Stimulated activated CD4-positive, alpha-beta T cell treated with anti-CD3 and anti-CD28 coated beads, TNF-alpha, amount 100 ng/mL, for 1 hour (primary cell): Measurements from ENCODE around the gene MBTPS2.
"Not testable (repeated sequence)": the region's sequence is repeated elsewhere in the genome, so short reads cannot be mapped to it uniquely, and the experiment has no call there.

Source experiments
- DNase-seq, 3 donors: peaks; one replicate each; pipeline ENCODE4 v3.0.0-alpha.2; 2020; ENCODE audit warnings: low read depth in 3 of 3, low spot score in 1 of 3

MBTPS2 gene

DNA sequence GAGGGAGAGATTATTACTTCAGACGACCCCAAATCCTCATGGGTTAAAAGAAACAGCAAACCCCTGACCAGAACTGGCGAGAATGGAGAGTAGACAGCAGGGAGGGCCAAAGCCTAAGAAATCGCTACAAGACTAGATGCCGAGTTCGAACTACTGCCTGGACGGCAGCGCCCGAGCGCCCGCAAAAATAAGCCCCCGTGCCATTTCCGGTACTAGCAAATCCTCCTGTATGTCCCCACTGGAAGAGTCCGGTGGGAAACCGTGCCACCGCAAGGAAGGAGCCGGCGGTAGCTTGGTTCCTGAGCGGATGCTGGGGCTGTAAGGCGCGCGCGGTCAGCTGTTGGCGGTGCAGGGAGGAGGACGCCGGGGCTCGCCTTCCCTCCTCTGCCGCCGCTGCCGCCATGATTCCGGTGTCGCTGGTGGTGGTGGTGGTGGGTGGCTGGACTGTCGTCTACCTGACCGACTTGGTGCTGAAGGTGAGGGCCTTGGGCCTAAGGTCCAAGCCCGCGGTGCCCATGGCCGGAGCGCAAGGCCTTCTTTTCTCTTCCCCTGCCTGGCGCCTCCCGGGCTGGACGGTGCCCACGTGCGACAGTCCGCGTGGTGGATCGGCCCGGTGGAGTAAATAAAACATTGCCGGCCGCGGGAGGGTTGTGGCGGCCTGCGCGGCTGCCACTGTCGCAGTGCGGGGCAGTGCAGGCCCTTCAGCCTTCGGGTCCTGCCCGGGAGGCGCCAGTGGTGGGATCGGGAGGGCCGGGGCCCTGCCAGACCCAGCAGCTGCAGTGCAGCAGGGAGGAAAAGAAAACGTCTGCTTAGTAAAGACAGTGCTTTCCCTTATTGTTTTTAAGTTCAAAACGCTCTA is at the start of gene MBTPS2:
TSS of gene MBTPS2 (plus strand) at position 284 of the 859 bp plus-strand sequence. CDS start at position 402, 118 bp downstream.
- peak; percentile 48 to 69 (median 67) for DNase-seq

DNA sequence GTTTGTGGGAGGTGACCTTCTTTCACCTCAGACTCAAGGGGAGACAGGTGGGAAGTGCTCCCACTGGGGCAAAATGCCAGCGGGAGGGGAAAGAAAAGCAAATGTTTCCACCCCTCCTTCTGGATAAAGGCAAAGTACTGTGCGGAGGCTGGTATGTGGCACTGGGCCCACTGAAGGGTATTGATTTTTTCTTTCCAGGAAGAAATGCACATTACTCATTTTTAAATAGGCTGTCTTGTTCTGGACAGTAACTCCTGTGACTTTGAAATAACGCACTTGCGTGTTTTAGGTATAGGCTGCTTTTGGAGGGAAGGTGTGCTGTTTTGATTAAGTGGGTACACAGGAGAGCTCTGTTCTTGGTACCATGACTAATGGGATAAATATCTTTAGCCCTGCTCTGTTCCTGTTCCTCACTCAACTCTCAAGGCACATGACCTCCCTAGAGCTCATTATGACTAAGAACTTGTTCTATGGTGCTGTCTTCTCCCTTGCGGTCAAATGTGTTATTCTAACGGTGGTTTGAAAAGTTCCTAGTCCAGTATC is 40.7 kb upstream of the MBTPS2 start:
- DNase-seq = no peak

DNA sequence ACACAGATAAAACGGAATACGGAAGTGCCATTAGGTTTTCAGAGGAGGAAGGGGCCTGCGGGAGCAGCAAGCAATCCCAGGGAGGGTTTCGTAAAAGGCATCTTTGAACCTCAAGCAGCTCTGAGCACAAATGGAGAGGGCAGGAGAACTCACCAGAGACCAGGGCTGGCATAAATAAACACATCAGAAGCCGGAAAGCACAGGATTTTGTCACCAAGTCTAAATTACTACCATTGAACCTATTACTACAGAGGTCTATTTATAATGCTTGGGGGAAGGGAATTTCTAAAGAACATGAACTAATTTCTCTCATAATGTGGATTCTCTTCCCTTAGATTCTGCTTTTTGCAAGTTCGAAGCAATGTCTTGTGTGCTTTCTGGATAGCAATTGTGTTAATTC is 39.6 kb upstream of the MBTPS2 start:
- no peak for DNase-seq

DNA sequence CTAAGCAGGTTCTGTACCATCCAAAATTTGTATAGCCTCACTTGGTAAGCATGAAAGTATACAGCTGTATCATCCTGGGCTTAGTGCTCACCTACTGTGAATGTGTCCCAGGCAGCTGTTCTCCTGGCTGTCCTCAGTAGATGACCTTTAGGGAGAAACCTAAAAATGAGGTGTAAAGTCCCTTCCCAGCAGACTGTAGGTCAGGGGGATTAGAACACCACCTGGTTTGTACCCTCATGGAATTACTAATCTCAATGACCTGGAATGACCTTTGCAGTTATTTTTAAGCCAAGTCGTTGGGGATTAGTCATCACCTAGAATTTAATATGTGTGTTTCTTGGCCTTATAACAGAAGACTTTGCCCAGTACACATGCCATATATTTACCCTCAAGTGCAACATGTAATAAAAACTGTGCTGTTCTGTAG is 39.1 kb upstream of the MBTPS2 start:
- DNase-seq = no peak

DNA sequence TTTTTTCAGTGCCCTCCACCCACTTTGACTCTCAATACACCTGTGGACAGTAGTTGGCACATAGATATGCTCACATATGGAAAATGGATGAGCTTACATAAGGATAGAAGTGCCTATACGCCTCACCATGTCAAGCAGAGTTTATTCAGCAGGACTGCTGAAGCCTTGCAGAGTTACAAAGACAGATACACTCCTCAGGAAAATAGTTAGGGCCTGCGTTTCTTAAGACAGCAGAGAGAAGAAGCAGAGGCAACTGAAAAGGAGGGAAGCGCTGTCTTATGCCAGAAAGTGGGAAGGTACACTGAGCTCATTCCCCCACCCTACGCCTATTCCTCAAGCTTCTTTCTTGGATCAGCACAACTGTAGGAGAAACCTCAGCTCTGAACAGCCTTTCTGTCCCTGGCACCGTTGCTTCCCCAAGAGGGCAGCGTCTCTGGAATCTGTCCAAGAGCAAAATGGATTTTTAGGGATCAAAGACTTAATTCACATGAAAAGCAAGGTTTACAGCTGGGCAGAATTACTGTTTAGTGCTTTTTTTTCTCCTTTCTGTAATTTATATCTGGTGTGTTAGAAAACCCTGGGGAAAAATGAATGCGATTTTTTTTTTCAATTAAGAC is 37.3 kb upstream of the MBTPS2 start:
- no peak for DNase-seq

DNA sequence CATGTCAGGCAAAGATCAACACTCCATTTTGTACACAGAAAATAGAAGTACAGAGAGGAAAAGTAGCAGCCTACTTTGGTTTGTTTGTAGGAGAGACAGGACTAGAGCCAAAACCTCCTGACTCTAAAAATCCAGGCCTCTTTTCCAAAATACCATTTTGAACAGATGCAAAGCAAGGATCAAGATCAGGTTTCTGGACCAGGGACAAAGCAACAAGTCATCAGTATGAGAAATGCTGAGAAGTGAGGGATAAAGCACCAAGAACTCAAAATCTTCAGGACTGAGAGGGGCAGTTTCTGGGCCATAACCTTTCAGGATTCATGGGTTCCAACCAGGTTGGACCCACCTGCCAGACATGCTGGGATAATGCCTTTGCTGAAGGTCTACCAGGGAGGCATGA is 36.6 kb upstream of the MBTPS2 start:
- no peak for DNase-seq

DNA sequence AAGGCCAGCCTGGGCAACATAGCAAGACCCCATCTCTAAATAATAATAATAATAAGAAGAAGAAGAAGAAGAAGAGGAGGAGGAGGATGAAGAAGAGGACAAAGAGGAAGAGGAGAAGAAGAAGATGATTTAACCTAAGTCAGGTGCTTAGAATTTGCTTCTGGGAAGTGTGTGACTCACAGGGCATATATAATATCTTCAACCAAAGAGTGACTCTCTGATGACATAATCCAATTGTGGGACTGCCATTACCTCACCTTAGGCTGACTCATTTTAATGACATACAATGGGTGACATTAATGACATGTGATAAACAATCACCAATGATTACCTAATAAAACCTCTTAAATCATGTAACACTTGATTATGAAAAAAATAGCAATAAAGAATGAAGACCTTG is 32.7 kb upstream of the MBTPS2 start:
- DNase-seq = no peak

DNA sequence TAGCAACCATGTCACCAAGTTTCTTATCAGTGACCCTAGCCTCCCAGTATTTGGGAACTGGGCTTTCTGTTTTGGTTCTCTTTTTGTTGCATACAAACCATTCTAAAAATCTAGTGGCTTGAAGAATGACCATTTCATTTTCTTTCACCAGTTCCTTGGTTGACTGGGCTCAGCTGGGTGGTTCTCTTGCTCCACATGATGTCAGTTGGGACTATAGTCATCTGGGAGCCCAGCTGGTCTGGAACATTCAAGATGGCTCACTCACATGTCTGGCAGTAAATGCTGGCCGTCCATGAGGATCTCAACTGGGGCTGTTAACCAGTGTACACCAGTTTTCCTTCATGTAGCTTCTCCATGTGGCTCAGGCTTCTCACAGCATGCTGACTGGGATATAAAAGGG is 27.6 kb upstream of the MBTPS2 start:
- DNase-seq = no peak

DNA sequence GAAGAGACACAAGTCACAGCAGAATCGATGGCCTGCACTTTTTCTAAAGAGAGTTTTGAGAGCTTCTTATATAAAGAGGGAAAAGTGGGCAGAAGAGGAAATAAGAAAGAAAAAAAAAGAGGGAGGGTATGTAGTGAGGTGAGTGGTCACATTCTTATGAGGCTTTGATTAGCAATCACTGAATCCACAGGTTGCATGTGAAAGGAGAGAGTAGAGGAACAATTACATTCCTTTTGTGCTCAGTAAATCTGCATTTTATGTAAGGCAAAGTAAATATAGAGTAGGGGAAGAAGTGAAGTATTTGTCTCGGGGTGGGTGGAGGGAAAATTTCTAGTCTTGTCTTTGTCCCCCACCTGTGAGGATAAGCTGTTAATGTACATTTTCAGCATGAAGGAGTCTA is 26.8 kb upstream of the MBTPS2 start:
- no peak for DNase-seq

DNA sequence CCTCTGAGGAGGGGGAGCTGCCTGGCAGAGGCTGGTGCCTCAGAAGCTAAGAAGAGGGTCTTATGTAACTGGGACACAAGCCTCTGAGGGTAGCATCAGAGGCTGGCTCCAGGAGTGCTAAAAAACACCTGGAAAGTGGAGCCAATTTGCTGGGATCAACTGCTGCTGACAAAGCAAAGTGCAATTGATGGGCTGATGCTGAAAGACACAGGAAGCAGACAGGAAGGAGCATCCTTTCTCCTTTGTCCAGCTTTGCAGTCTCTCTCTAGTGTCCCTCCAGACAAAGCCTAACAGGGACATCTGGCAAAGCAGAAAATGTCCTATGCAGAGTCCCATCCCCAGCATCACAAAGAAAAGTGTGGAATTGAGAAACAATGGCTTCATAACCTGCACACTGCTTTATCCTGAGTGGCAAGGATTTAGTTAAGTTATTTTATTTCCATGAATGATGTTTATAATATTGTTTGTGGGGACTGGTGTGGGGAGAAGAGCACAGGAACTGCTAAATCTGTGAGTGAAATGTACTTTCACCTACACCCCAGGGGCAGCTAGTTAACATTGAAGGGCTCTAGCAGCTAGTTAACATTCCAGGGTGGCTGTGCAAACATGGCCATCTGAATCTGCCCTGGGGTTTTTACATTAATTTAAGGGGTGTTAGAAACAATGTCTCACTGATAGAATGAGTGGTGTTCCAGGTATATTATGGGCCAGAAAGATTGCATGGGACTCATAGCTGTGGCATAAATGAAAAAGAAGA is 25.6 kb upstream of the MBTPS2 start:
- no peak for DNase-seq

DNA sequence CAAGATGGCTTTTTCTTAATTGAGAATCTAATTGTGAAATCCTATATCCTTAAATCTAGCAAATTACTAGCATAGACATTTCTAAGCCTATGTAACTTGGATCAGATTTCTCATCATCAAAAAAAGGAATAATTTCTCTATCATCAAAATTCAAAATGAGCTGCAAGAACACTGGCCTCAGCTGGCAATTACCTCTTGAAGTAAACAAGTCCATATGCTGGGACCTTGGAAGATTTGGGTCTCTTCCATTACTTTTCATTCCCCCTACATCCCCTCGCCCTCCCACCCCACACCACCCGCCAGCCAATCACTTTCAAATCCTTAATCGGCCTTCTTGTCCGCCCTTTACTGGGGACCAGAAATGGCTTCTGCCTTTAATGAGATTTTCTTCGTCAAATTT is 23.3 kb upstream of the MBTPS2 start:
- no peak for DNase-seq

DNA sequence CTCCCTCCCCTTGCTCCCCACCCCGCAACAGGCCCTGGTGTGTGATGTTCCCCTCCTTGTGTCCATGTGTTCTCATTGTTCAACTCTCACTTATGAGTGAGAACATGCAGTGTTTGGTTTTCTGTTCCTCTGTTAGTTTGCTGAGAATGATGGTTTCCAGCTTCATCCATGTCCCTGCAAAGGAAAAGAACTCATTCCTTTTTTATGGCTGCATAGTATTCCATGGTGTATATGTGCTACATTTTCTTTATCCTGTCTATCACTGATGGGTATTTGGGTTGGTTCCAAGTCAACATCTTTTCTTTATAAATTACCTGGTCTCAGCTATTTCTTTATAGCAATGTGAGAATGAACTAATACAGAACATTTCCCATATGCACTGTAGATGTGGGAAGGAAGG is 19.2 kb upstream of the MBTPS2 start:
- DNase-seq = not testable (repeated sequence)

DNA sequence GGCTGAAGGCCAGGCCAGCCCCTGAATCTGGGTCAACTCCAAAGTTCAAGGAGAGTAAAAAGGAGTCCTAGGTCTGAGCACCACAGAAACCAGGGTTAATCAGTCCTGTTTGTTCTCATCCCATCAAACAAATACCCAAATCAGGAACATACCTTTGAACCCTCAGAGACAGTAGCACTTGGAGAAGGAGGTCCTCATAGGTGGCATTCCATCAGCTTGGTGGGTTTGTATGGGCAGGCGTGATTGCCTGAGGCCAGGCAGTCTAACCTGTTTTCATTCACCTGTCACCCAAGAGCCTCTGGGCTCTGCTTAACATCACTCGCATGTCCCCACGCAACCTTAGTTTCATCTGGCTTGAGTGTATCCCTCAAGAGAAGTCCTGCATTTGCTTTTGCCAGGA is 17.5 kb upstream of the MBTPS2 start:
- no peak for DNase-seq

DNA sequence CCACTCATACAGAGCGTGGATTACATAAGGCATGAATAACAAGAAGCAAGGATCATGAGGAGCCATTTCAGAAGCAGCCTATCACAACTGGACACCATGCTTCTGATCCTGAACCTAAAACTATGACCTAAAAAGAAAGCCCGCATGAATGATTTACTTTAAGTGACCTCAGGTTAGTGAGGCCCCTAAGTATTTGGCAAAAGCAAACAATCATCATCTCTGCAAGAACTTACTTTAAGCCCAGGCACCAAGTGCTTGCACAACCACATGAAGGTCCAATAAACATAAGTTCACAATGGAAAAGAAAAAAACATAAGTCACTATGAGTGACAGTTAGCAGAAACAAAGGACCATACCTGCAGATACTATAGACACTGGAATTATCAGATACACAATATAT is 7.9 kb upstream of the MBTPS2 start:
- no peak for DNase-seq

DNA sequence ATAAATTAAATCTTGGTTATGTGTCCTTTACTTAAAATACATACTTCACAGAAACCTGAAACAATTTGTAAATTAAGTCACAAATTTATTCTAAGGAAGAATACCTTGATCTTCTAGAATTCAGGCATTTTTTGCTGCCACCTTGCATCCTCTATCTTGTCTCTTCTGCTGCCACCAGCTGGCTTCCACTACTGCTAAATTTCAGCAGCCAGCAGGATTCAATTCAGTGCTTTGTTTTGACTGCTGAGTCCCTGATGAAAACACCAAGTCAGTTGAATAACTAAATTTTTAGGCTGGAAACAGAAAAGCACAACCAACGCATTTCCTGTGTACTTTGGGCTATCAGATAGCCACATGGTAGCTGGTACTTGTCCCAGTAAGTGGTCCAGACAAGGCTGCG is 2.4 kb upstream of the MBTPS2 start:
- DNase-seq = no peak

DNA sequence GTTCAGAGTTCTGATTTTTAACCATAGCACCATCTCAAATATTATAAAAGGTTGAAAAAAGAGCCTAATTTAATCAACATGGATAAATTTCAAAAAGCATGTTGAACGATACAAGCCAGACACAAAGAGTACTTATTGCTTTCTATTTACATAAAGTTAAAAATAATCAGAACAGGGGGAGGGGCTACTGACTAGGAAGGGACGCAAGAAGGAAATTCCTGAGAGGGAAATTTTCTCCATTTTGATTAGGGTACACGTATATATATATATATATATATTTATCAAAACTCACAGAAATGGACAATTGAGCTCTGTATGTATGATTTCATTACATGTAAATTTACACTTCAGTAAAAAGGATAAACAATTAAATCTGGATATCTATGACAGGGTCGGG is 482 bp upstream of the MBTPS2 start:
- no peak for DNase-seq

DNA sequence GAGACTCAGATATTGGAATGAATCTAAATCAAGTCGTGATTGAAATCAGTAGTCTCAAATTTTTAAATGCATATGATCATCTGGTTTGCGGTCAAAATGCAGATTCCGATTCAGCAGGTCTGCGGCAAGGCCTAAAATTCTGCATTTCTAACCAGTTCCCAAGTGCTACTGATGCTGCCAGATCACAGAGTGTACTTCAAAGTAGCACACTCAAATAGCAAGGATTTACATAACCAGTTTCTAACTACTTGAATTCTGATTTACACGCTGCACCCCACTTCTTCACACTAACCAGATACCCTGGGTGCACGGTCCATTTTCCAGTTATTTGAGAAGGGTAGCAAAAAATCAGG is 752 bp downstream of the MBTPS2 start:
- DNase-seq = no peak

DNA sequence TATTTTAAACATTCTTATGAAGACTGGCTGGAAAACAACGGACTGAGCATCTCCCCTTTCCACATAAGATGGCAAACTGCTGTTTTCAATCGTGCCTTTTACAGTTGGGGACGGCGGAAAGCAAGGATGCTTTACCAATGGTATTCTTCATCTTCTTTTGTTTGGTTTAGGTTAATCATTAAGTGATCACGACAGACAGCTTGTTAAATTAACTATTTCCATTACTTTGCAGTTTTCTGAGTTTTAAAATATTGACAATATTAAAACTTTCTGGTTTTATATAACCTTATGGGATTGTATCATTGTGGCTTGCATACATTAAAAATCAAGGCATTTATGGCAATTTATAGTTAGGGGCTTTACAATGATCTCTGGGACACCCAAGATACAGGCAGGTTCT is 3.8 kb downstream of the MBTPS2 start:
- DNase-seq = no peak

DNA sequence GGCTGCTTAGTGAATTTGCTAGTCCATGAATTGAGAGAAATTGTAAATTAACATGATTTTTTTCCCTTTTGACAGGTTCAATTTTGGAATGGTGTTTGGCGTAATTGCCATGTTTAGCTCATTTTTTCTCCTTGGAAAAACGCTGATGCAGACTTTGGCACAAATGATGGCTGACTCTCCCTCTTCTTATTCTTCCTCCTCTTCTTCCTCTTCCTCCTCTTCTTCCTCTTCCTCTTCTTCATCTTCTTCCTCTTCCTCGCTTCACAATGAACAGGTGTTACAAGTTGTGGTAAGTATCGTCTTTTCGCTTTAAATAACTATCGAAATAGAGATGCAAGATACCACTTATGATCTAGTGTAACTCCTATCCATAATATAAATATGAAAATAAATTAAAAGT is 5.7 kb downstream of the MBTPS2 start:
- no peak for DNase-seq

DNA sequence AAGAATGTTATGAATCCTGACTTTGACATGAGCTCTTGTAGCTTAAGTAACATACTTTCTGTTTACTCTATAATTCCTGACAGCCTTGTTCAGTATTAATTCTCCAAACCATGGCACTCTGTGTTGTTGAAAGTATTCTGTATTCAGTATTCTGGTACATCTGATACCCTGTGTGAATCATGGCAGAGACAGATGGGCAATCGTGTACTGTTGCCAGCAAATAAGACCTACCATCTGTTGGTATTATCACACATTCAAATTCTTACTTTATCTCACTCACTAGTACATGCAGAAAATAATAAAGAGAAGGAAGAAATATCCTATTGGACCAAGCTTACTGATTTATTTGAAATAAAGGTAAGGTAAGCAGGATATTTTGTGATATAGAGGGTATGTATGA is 7.9 kb downstream of the MBTPS2 start:
- no peak for DNase-seq

DNA sequence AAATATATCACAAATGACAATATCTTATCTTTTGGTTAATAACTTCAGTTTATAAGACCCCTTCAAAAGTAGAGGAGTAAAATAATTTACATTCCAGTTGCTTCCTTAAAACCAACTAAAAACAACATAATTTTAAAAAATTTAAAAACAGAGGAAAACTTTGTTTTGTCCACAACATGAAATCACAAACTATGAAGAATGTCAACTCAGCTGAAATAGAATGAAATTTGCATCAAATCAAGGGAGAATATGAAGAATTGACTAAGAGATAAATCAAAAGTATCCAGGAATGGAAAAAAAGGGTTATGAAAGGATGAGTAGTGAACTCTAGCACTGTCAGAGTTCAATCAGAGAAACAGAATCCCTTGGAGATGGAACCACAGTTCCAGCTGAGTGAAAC is 14.2 kb downstream of the MBTPS2 start:
- no peak for DNase-seq

DNA sequence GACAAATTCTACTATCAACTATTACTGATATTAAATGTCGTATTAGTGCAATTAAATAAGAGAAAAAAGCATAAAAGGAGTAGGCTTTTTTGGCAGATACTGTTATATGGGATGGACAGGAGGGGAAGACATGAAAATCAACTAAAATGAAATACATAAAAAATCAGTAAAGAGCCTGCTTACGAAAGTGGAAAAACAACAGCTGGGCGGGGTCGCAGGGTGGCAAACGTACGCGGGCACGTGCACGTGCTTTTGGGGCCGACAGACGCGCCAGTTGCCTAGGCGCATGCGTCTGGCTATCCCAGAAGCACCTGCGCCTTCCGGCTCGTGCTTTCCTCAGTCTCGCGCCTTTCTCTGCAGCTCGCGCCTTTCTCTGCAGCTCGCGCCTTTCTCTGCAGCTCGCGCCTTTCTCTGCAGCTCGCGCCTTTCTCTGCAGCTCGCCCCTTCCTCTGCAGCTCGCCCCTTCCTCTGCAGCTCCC is 16.6 kb downstream of the MBTPS2 start, which contains the start of gene YY2:
TSS of gene YY2 (plus strand) at position 51 of the 479 bp plus-strand sequence. CDS start 498 bp downstream, outside the sequence.
- no peak for DNase-seq
